ENCODE measurements around the gene TBRG4.

The TBRG4 gene

GRCh38 chr7:45075355-45075644 lies 36.2 kb downstream of the TBRG4 start:
- Histone ChIP-seq H3K36me3 (replicated peaks) (peaks cover 34% of the 10 kb centered on the region), H3K27me3 (replicated peaks) (no peaks in the 10 kb centered on the region), H3K4me3 (ENCODE audit: low read depth, low read length) (no peak overlapping the region), H3K27ac (no peak overlapping the region)
- in situ Hi-C loops (cut with HindIII; ENCODE audit: low pct_ligation_motif_present, low sequenced_read_pairs), result no loop called here
- no peak for TF ChIP-seq CTCF (IDR thresholded peaks at IDR 0.05; ENCODE audit: low read depth, low read length, missing control alignments)
- DNase-seq, result no peak

DNA sequence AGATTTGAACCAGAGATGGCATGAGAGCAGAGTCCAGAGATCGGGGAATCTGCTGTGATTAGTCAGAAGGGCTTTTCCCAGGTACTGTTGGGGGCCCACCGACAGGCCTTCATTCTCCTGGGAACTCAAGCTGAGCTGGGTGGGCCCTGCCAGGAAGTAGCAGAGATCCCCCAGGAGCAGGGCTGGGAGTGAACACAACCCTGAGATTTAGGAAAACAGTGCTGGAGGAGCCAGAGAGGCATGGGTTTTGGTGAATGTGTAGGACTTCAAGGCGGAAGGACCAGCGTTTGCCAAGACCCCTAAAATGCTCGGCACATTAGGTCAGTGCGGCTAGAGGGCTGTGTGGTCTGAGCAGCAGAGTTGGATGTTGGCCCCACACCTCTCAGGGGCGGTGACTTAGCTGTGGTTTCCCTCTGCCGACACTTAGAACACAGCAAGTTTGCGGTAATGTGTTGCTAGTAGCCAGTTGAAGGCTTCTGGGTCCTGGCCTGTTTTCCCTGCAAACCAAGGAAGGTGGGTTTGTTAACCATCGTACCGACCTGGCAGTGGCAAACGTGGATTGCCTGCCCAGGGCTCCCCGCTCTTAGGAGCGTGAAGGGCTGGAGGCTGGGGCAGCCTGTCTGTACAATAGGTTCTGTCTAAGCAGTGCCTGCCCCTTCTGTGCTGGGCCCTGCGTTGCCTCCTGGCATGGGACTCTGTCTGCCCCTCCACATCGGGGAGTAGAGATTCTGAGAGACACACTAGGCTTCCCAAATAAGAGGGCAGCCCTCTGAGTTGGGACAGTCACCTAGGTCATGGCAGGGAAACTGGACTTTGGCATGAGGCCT lies 36.8 kb downstream of the TBRG4 start:
- peaks cover 39% of the 10 kb centered on the region for H3K36me3 ChIP-seq (replicated peaks)
- no peak overlapping the region for H3K4me3 ChIP-seq (ENCODE audit: low read depth, low read length)
- in situ Hi-C loops (cut with HindIII; ENCODE audit: low pct_ligation_motif_present, low sequenced_read_pairs), result no loop called here
- no peaks in the 10 kb centered on the region for H3K27me3 ChIP-seq (replicated peaks)
- H3K27ac ChIP-seq, result no peak overlapping the region
- no peak for DNase-seq
- TF ChIP-seq CTCF (IDR thresholded peaks at IDR 0.05; ENCODE audit: low read depth, low read length, missing control alignments), result no peak

DNA sequence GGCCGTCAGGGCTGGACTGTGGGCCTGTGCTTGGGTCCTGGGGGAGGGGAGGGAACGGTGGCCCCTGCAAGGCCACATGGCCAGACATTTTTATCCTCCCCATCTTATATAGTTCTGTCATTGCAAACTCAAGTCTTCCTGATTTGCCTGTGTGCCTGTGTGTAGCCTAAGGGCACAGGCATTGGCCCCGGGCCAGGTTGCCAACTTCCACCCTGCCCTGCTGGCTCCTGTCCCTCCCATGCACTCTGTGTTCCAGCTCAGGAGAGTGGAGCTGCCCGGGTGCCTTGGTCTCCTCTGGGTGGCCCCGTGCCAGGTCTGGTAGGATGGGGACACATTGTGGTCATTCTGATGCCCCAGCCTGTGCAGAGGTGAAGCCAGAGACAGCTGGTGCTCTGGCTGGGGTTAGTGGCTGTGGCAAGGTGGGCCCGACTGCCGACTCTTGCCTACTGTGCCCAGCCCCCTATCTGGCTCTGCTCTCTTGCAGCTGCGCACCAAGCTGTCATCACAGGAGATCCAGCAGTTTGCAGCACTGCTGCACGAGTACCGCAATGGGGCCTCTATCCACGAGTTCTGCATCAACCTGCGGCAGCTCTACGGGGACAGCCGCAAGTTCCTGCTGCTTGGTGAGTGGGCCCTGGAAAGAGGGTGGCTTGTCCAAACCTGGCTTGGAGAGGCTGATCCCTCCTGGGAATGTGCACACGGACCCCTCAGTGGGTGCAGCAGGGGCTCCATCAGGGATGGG lies 37.5 kb downstream of the TBRG4 start:
- in situ Hi-C loops (cut with HindIII; ENCODE audit: low pct_ligation_motif_present, low sequenced_read_pairs), result no loop called here
- H3K36me3 ChIP-seq (replicated peaks), result peaks cover 42% of the 10 kb centered on the region
- no peak for TF ChIP-seq CTCF (IDR thresholded peaks at IDR 0.05; ENCODE audit: low read depth, low read length, missing control alignments)

DNA sequence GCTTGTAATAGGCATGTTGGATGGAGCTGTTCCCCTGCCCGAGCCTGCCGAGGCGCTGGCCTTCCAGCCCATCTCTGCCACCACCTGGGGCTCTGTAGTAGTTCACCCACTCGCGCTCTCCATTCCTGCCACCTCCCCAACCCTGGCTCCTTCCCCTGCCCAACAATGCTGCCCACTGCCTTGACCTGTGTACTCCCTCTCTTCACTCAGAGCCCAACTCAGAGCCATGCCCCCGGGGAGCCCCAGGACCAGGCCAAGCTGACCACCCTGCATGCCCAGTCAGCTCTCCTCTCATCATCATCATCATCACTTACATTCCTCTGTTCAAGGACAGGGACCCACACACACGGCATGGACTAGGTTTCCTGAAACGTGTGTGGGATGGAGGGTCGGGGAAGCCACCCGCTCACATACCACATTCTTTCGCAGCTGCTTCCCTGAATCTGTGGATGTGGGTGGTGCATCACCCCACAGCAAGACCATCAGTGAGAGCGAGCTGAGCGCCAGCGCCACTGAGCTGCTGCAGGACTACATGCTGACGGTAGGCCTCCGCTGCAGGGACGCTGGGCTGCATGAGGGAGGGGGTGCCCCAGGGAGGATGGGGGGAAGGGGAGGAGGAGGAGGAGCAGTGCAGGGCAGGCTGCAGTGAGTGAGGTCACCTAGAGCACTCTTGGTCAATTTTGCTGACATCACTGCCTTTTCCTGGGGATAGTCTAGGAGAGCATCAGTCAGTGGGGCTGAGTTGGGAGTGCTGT lies 38.3 kb downstream of the TBRG4 start:
- in situ Hi-C loops (cut with HindIII; ENCODE audit: low pct_ligation_motif_present, low sequenced_read_pairs), result no loop called here
- TF ChIP-seq CTCF (IDR thresholded peaks at IDR 0.05; ENCODE audit: low read depth, low read length, missing control alignments), result peak; percentile 27
- Histone ChIP-seq H3K36me3 (replicated peaks) (peaks cover 42% of the 10 kb centered on the region), H3K27me3 (replicated peaks) (no peaks in the 10 kb centered on the region), H3K27ac (no peak overlapping the region), H3K4me3 (ENCODE audit: low read depth, low read length) (no peak overlapping the region)
- no peak for DNase-seq

More for the DNA sequence above, 37.5 kb downstream of the TBRG4 start:
- H3K27ac ChIP-seq, result no peak overlapping the region
- H3K4me3 ChIP-seq (ENCODE audit: low read depth, low read length), result no peak overlapping the region
- H3K27me3 ChIP-seq (replicated peaks), result no peaks in the 10 kb centered on the region
- no peak for DNase-seq

DNA sequence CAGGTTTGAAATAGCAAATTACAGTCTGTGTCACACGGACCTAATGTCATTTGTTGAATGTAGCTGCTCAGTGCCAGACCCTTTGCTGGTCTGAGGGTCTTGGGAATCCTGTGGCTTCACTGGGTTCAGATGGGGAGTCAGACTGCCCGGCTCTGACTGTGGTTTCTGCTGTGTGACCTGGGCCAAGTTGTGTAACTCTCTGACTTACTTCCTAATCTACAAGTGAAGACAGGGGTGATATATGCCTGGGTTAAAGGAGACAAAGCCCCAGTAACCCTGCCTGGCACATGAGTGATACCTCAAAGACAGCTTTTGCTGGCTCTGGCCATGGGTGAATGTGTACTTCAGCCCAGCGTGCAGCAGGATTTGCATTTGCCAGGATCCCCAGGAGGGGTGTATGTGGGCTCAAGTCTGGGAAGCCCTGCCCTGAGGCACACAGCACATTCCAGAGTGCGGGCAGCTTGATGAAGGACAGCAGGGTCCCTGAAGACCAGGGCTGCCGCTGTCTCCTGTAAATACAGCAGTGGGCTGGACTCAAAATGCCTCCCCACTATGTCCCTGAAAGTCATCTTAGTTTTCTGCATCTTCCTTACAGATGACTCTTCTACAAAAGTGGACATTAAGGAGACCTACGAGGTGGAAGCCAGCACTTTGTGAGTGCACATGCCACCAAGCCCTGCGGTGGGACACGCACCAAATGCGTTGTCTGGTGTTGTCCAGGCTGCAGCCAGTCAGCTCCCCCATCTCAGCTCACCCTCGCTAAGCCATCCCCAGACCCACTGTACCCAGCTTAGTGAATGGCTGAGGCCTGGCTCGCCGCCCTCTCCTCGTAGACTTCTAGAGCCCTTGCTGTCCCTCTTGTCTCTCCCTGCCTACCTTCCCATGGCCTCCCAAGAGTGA lies 39.1 kb downstream of the TBRG4 start:
- in situ Hi-C loops (cut with HindIII; ENCODE audit: low pct_ligation_motif_present, low sequenced_read_pairs), result no loop called here
- DNase-seq, result no peak
- peaks cover 37% of the 10 kb centered on the region for H3K36me3 ChIP-seq (replicated peaks)
- H3K4me3 ChIP-seq (ENCODE audit: low read depth, low read length), result no peak overlapping the region
- H3K27ac ChIP-seq, result no peak overlapping the region
- H3K27me3 ChIP-seq (replicated peaks), result no peaks in the 10 kb centered on the region
- no peak for TF ChIP-seq CTCF (IDR thresholded peaks at IDR 0.05; ENCODE audit: low read depth, low read length, missing control alignments)

Data from brain microvascular endothelial cell (primary cell).